K562 (cell line): ENCODE data around the gene PREB. TPM values are rescaled to one million over a fixed set of nuclear protein-coding genes. Genes with fewer than 3 reads are reported as not detected.

Experiments
- CHD2 ChIP-seq: IDR thresholded peaks from 2 replicates; pipeline ENCODE4 v1.6.1; 2011; ENCODE audit warnings: low read depth, low read length
- GATA2 ChIP-seq: sonication (generic); formaldehyde crosslinking; IDR thresholded peaks from 2 replicates; pipeline ENCODE4 v1.4.0; 2020; ENCODE audit warnings: mild to moderate bottlenecking, missing genetic modification reagents
- MCM2 ChIP-seq: fragments of 450-650 bp; IDR thresholded peaks from 2 replicates; pipeline ENCODE4 v1.6.1; 2017; ENCODE audit warnings: low read depth, mild to moderate bottlenecking
- NR1H2 ChIP-seq: sonication (generic); formaldehyde crosslinking; IDR thresholded peaks from 2 replicates; pipeline ENCODE4 v1.4.0; 2020; ENCODE audit warnings: mild to moderate bottlenecking, missing genetic modification reagents
- POLR3A ChIP-seq: IDR thresholded peaks from 2 replicates; pipeline ENCODE4 v1.6.1; 2011; ENCODE audit warnings: borderline replicate concordance, mild to moderate bottlenecking, moderate library complexity; ENCODE audit not compliant: insufficient read length, insufficient read depth; ENCODE audit errors: extremely low read depth
- POU5F1 ChIP-seq: fragments of 150-350 bp; IDR thresholded peaks from 2 replicates; pipeline ENCODE4 v1.6.1; 2014; ENCODE audit warnings: borderline replicate concordance, low read length, low read depth, mild to moderate bottlenecking; ENCODE audit not compliant: partially characterized antibody
- SAP30 ChIP-seq: fragments of 200-600 bp; sonication (generic); IDR thresholded peaks from 2 replicates; pipeline ENCODE4 v1.6.1; 2012; ENCODE audit warnings: borderline replicate concordance, low read depth, mild to moderate bottlenecking, moderate library complexity, low read length, control low read depth, inconsistent platforms; ENCODE audit not compliant: insufficient read depth, poor library complexity, severe bottlenecking
- SMAD3 ChIP-seq: fragments of 450-650 bp; formaldehyde crosslinking; conservative IDR thresholded peaks from 2 replicates; pipeline ENCODE4 v1.4.0; 2020; ENCODE audit warnings: mild to moderate bottlenecking
- SMAD4 ChIP-seq: fragments of 250-450 bp; sonication (Bioruptor Pico); conservative IDR thresholded peaks from 2 replicates; pipeline ENCODE4 v1.8.0; 2021; ENCODE audit warnings: inconsistent platforms, mild to moderate bottlenecking, moderate library complexity
- ZKSCAN8 ChIP-seq: fragments of 200-800 bp; sonication (Bioruptor generic); IDR thresholded peaks from 2 replicates; pipeline ENCODE4 v1.6.1; 2016; ENCODE audit warnings: missing genetic modification characterization, missing compliant biosample characterization
- ZNF174 ChIP-seq: fragments of 250-450 bp; sonication (Bioruptor Pico); IDR thresholded peaks from 2 replicates; pipeline ENCODE4 v1.4.0; 2020; ENCODE audit warnings: mild to moderate bottlenecking
- ZNF324 ChIP-seq: fragments of 250-450 bp; sonication (Bioruptor Pico); IDR thresholded peaks from 2 replicates; pipeline ENCODE4 v1.4.0; 2020; ENCODE audit warnings: mild to moderate bottlenecking
- polyA plus RNA-seq, 8 experiments: library from polyadenylated mRNA; depleted of rRNA in 4 of 8; stranded (reverse) in 5 of 8; unstranded in 3 of 8; fragments of >200 nt; fragmentation: Nextera tagmentation in 2 of 8; fragmentation: Illumina TruSeq in 1 of 8; extraction: Ambion mirVana in 2 of 8; extraction: Trizol in 1 of 8; gene quantifications; 2 replicates each; pipeline versions ENCODE4 v1.2.1 to v1.2.3, GENCODE V29; 2011 to 2014; ENCODE audit warnings: inconsistent platforms in 1 of 8, missing spikeins in 1 of 8
- total RNA-seq, 7 experiments: library from RNA; depleted of rRNA in 6 of 7; stranded (reverse); fragments of >200 nt in 6 of 7; fragmentation: Illumina TruSeq in 2 of 7; extraction: Trizol in 2 of 7; gene quantifications; 2 replicates each; pipeline versions ENCODE4 v1.2.1 to v1.2.3, GENCODE V29; 2011 to 2021; ENCODE audit warnings: low replicate concordance in 1 of 7
- TF ChIP-seq, protein P1 (sequence below): fragments of 250-450 bp; sonication (Bioruptor Pico); IDR thresholded peaks from 2 replicates; pipeline ENCODE4 v1.4.0; 2020
- TF ChIP-seq, protein P2 (sequence below): fragments of 250-450 bp; sonication (Bioruptor Pico); IDR thresholded peaks from 2 replicates; pipeline ENCODE4 v1.9.0; 2021; ENCODE audit warnings: mild to moderate bottlenecking
- TF ChIP-seq, protein P3 (sequence below): fragments of 450-650 bp; IDR thresholded peaks from 2 replicates; pipeline ENCODE4 v1.6.1; 2016; ENCODE audit warnings: mild to moderate bottlenecking

PREB gene
- total and polyA plus RNA-seq, 9 of the 15 experiments (the other 6 are each of a cell fraction or from before 2014, with no cell fraction given), result 35.1 to 84.2 (median 67.2) TPM

DNA sequence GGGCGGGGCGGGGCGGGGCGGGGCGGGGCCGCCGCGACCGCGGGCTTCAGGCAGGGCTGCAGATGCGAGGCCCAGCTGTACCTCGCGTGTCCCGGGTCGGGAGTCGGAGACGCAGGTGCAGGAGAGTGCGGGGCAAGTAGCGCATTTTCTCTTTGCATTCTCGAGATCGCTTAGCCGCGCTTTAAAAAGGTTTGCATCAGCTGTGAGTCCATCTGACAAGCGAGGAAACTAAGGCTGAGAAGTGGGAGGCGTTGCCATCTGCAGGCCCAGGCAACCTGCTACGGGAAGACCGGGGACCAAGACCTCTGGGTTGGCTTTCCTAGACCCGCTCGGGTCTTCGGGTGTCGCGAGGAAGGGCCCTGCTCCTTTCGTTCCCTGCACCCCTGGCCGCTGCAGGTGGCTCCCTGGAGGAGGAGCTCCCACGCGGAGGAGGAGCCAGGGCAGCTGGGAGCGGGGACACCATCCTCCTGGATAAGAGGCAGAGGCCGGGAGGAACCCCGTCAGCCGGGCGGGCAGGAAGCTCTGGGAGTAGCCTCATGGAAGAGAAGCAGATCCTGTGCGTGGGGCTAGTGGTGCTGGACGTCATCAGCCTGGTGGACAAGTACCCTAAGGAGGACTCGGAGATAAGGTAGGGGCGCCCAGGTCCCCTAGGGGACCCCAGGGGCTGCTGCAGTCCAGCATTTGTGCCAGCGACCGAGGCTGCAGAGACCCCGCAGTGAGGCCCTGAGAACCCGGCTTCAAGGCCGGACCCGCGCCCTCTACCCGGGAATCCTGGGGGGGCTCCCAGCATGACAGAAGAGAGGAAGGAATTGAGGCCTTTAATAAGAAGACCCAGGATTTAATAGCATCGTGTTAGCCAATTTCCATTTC is 47.5 kb downstream of the PREB start, which contains the start of gene KHK (continued):
- TF ChIP-seq ZNF324, result no peak
- TF ChIP-seq GATA2, result no peak
- TF ChIP-seq MCM2, result no peak
- TF ChIP-seq ZKSCAN8 (CRISPR knock-in tag), result no peak
- peak; percentile 52 for TF ChIP-seq SAP30
- no peak for TF ChIP-seq ZNF174 (CRISPR knock-in tag)
- TF ChIP-seq SMAD4 (CRISPR knock-in tag), result no peak
- TF ChIP-seq, protein P1, sequence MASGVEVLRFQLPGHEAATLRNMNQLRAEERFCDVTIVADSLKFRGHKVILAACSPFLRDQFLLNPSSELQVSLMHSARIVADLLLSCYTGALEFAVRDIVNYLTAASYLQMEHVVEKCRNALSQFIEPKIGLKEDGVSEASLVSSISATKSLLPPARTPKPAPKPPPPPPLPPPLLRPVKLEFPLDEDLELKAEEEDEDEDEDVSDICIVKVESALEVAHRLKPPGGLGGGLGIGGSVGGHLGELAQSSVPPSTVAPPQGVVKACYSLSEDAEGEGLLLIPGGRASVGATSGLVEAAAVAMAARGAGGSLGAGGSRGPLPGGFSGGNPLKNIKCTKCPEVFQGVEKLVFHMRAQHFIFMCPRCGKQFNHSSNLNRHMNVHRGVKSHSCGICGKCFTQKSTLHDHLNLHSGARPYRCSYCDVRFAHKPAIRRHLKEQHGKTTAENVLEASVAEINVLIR, result no peak
- TF ChIP-seq NR1H2 (CRISPR knock-in tag), result no peak
- TF ChIP-seq SMAD3 (CRISPR knock-in tag), result no peak
- no peak for TF ChIP-seq POU5F1
- TF ChIP-seq CHD2, result no peak
- TF ChIP-seq, protein P2, sequence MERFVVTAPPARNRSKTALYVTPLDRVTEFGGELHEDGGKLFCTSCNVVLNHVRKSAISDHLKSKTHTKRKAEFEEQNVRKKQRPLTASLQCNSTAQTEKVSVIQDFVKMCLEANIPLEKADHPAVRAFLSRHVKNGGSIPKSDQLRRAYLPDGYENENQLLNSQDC (CRISPR knock-in tag), result no peak
- TF ChIP-seq, protein P3, sequence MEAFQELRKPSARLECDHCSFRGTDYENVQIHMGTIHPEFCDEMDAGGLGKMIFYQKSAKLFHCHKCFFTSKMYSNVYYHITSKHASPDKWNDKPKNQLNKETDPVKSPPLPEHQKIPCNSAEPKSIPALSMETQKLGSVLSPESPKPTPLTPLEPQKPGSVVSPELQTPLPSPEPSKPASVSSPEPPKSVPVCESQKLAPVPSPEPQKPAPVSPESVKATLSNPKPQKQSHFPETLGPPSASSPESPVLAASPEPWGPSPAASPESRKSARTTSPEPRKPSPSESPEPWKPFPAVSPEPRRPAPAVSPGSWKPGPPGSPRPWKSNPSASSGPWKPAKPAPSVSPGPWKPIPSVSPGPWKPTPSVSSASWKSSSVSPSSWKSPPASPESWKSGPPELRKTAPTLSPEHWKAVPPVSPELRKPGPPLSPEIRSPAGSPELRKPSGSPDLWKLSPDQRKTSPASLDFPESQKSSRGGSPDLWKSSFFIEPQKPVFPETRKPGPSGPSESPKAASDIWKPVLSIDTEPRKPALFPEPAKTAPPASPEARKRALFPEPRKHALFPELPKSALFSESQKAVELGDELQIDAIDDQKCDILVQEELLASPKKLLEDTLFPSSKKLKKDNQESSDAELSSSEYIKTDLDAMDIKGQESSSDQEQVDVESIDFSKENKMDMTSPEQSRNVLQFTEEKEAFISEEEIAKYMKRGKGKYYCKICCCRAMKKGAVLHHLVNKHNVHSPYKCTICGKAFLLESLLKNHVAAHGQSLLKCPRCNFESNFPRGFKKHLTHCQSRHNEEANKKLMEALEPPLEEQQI, result no peak
- TF ChIP-seq POLR3A, result no peak
